IPS-20b (cell line): ENCODE data around the gene ARL4A.
"Not testable (repeated sequence)": the region's sequence is repeated elsewhere in the genome, so short reads cannot be mapped to it uniquely, and the experiment has no call there.

Experiments used
- H3K27ac ChIP-seq: one replicate; pipeline ENCODE4 v1.5.1; 2013; ENCODE audit warnings: low read length
- H3K27me3 ChIP-seq: 2 replicates; pipeline ENCODE4 v1.6.1; 2013; ENCODE audit warnings: mild to moderate bottlenecking, low read length, inconsistent platforms; ENCODE audit not compliant: insufficient read depth
- H3K36me3 ChIP-seq: 2 replicates; pipeline ENCODE4 v1.6.1; 2013; ENCODE audit warnings: low read depth, mild to moderate bottlenecking, inconsistent platforms, low read length, moderate library complexity; ENCODE audit not compliant: insufficient read depth
- H3K4me1 ChIP-seq: 2 replicates; pipeline ENCODE4 v1.6.1; 2013; ENCODE audit warnings: mild to moderate bottlenecking, control low read depth, inconsistent platforms, low read length, moderate library complexity; ENCODE audit not compliant: insufficient read depth
- H3K4me3 ChIP-seq: 2 replicates; pipeline ENCODE4 v1.5.1; 2013; ENCODE audit warnings: mild to moderate bottlenecking, low read length, inconsistent platforms
- H3K9ac ChIP-seq: 2 replicates; pipeline ENCODE4 v1.6.1; 2013; ENCODE audit warnings: low read depth, mild to moderate bottlenecking, inconsistent platforms, low read length, moderate library complexity
- H3K9me3 ChIP-seq: 2 replicates; pipeline ENCODE4 v1.6.1; 2013; ENCODE audit warnings: mild to moderate bottlenecking, low read depth, low read length, inconsistent platforms; ENCODE audit not compliant: insufficient read depth

Gene ARL4A

DNA sequence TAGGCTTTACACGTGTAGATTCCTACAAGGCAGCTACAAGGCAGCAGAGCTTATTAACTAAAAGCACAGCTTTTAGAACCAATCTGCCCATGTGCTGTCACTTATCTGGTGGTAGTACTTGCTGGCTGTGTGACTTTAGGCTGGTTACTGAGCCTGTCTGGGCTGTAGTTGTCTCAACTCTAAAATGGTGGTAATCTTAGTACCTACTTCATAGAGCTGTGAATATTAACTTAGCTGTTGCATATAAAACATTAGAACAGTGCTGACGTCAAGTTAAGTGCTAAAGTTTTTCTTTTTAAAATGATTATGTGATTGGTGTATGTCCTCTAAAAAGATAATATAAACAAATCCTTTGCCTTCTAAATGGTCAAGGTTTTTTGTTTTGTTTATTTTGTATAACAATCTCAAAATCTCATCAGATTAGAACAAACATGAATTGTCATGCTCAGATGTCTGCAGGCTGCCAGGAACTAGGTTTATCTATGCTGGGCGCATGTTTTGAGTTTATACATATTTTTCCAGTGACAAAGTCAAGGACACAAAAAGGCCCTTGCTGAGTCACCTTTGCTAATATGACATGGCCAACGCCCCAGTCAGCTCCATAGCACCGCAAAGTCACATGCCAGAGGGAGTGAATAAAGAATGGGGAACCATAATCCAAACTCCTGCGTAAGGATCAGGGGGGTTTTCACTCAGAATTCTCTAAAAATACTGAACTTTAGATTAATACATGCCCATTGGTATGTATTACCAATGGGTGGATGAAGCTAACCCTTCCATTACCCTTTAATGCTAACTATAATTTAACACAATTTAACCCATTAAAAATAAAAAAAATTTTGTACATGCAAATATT, 39.8 kb upstream of the ARL4A start:
- H3K27ac ChIP-seq = no peak overlapping the region
- H3K9me3 ChIP-seq = no peaks in the 10 kb centered on the region
- H3K27me3 ChIP-seq = no peaks in the 10 kb centered on the region
- H3K36me3 ChIP-seq = no peaks in the 10 kb centered on the region
- peak overlapping the region; percentile 22; the same call in 1 of the 2 replicates for H3K9ac ChIP-seq
- peaks cover 32% of the 10 kb centered on the region for H3K4me1 ChIP-seq
- H3K4me3 ChIP-seq = no peak overlapping the region

DNA sequence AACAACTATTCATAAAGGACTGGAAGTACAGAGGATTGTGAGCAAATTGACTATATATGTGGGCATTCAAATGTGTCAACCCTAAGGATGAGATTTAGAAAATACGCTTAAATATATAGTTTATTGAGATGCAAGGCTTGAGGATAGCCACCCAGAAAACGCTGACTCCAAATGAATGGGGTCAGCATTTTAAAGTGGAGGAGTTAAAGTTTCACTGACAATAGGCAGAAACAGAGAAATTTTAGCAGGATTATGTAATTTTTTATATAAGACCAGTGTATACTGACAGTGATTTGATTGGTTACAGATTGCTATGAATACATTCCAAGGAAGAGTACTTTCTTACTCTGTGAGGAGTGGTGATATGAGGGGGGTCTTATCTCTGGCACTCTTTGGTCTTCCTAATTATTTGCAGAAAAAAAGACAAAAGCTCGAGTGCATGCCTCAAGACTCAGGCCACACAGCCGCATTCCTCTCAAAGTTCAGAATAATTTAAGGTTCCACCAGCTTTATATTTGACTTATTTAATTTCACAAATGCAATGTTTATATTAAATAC, 38.6 kb upstream of the ARL4A start:
- H3K9ac ChIP-seq = no peak overlapping the region
- peaks cover 32% of the 10 kb centered on the region for H3K4me1 ChIP-seq
- no peak overlapping the region for H3K4me3 ChIP-seq
- no peaks in the 10 kb centered on the region for H3K27me3 ChIP-seq
- H3K27ac ChIP-seq = no peak overlapping the region
- no peaks in the 10 kb centered on the region for H3K9me3 ChIP-seq
- no peaks in the 10 kb centered on the region for H3K36me3 ChIP-seq

GRCh38 chr7:12649348-12649747, 38.1 kb upstream of the ARL4A start:
- Histone ChIP-seq H3K9me3 (no peaks in the 10 kb centered on the region), H3K27ac (no peak overlapping the region)

GRCh38 chr7:12650080-12650479, 37.4 kb upstream of the ARL4A start:
- H3K9ac ChIP-seq = no peak overlapping the region
- H3K4me1 ChIP-seq = peaks cover 32% of the 10 kb centered on the region
- no peaks in the 10 kb centered on the region for H3K27me3 ChIP-seq
- H3K36me3 ChIP-seq = no peaks in the 10 kb centered on the region
- no peak overlapping the region for H3K27ac ChIP-seq
- H3K4me3 ChIP-seq = no peak overlapping the region
- H3K9me3 ChIP-seq = no peaks in the 10 kb centered on the region

More at GRCh38 chr7:12649348-12649747, 38.1 kb upstream of the ARL4A start:
- Histone ChIP-seq H3K9ac (no peak overlapping the region), H3K27me3 (no peaks in the 10 kb centered on the region), H3K36me3 (no peaks in the 10 kb centered on the region), H3K4me3 (no peak overlapping the region), H3K4me1 (peaks cover 32% of the 10 kb centered on the region)

DNA sequence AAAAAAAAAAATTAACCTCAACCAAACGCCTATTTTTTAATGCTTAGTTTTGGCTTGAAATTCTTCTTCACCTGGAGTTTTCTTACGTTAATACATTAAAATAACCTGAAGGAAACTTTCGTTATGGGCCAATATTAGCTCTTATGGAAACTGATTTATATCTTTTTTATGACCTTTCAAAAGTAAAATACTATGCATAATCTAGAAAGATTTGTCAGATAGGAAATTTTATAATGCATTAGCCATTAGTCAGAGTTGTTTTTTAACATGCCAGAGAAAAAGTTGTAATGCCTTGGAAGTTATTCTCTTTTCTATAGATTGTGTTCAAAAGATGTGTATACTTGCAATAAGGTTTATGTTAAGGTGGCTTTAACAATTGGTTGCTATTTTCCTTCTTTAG, 34.3 kb upstream of the ARL4A start:
- no peaks in the 10 kb centered on the region for H3K9me3 ChIP-seq
- no peaks in the 10 kb centered on the region for H3K27me3 ChIP-seq
- H3K4me1 ChIP-seq = peaks cover 12% of the 10 kb centered on the region
- no peak overlapping the region for H3K27ac ChIP-seq
- no peaks in the 10 kb centered on the region for H3K36me3 ChIP-seq
- no peak overlapping the region for H3K4me3 ChIP-seq
- no peak overlapping the region for H3K9ac ChIP-seq

DNA sequence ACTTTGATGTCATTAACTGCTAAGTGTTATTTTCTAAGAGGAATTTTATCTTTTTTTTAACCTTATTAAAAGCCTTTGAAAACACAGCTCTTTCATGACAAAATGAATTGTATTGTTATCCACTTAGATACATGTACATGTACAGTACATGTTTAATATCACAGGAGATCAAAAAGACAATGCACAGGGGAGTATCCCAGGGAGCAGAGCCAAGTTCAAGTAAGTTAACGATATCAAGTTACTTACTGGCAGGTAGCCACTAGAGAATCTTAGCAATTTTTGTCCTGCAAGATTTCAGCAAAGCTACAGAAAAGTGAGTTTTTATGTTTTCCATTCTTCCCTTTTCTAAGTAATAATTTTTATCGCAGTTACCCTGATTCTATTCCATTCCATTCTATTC, 33.9 kb upstream of the ARL4A start:
- no peaks in the 10 kb centered on the region for H3K9me3 ChIP-seq
- no peak overlapping the region for H3K27ac ChIP-seq
- H3K9ac ChIP-seq = no peak overlapping the region
- no peaks in the 10 kb centered on the region for H3K27me3 ChIP-seq
- H3K4me1 ChIP-seq = peaks cover 12% of the 10 kb centered on the region
- H3K4me3 ChIP-seq = no peak overlapping the region
- H3K36me3 ChIP-seq = no peaks in the 10 kb centered on the region

DNA sequence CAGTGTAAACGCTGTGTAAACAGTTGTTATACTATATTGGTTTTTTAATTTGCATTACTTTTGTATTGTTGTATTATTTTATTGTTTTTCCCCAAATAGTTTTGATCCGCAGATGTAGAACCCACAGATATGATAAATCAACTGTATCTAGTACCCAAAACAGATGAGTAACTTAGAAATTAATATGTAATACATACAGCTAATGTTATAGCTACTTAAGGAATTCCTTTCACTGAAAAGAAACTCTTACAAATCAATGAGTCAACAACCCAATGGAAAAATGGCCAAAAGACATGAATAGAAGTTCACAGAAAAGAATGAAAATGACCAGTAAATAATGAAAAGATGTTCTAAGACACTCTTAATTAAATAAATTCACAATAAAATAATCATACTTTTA, 32.3 kb upstream of the ARL4A start:
- no peak overlapping the region for H3K4me3 ChIP-seq
- H3K27me3 ChIP-seq = no peaks in the 10 kb centered on the region
- no peak overlapping the region for H3K27ac ChIP-seq
- H3K9me3 ChIP-seq = no peaks in the 10 kb centered on the region; the same call in 1 of the 2 replicates
- no peaks in the 10 kb centered on the region; the same call in 1 of the 2 replicates for H3K4me1 ChIP-seq
- no peaks in the 10 kb centered on the region for H3K36me3 ChIP-seq
- no peak overlapping the region for H3K9ac ChIP-seq

DNA sequence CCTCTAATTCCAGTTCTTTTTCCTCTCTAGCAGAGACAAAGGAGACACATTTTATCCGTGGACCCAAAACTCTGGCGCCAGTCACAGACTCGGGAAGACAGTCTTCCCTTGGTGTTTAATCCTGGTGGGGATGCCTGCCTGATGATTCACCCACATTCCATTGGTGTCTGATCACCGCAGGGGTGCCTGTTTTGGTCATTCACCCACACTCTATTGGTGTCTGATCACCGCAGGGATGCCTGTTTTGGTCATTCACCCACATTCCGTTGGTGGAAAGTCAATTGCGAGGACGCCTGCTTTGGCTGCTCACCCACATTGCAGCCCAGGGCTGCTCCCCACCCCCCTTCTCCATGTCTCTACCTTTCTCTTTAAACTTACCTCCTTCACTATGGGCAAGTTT, 27.0 kb upstream of the ARL4A start:
- H3K9ac ChIP-seq, H3K27ac ChIP-seq, H3K9me3 ChIP-seq, H3K4me3 ChIP-seq, H3K27me3 ChIP-seq, H3K4me1 ChIP-seq, H3K36me3 ChIP-seq: not testable (repeated sequence)

DNA sequence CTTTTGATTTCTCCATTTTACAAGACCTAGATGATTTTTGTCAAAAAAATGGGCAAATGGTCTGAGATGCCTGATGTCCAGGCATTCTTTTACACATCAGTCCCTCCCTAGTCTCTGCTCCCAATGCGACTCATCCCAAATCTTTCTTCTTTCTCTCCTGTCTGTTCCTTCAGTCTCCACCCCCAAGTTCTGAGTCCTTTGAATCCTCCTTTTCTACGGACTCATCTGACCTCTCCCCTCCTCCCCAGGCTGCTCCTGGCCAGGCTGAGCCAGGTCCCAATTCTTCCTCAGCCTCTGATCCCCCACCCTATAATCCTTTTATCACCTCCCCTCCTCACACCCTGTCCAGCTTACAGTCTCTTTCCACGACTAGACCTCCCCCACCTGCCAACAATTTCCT, 26.4 kb upstream of the ARL4A start:
- not testable (repeated sequence) for H3K27ac ChIP-seq

DNA sequence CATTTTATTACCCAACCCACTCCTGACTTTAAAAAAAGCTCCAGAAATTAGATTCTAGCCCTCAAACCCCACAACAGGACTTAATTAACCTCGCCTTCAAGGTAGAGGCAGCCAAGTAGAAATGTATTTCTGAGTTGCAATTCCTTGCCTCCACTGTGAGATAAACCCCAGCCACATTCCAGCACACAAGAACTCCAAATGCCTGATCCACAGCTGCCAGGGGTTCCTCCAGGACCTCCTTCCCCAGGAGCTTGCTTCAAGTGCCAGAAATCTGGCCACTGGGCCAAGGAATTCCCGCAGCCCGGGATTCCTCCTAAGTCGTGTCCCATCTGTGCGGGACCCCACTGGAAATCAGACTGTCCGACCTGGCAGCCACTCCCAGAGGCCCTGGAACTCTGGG, 25.9 kb upstream of the ARL4A start:
- Histone ChIP-seq H3K36me3 (no peaks in the 10 kb centered on the region), H3K27ac (no peak overlapping the region), H3K9me3 (no peaks in the 10 kb centered on the region; the same call in 1 of the 2 replicates), H3K4me1 (no peaks in the 10 kb centered on the region; the same call in 1 of the 2 replicates), H3K9ac (no peak overlapping the region), H3K27me3 (no peaks in the 10 kb centered on the region), H3K4me3 (no peak overlapping the region)

More for the DNA sequence above, 26.4 kb upstream of the ARL4A start:
- H3K27me3 ChIP-seq, H3K9ac ChIP-seq, H3K9me3 ChIP-seq, H3K4me1 ChIP-seq, H3K36me3 ChIP-seq, H3K4me3 ChIP-seq: not testable (repeated sequence)

DNA sequence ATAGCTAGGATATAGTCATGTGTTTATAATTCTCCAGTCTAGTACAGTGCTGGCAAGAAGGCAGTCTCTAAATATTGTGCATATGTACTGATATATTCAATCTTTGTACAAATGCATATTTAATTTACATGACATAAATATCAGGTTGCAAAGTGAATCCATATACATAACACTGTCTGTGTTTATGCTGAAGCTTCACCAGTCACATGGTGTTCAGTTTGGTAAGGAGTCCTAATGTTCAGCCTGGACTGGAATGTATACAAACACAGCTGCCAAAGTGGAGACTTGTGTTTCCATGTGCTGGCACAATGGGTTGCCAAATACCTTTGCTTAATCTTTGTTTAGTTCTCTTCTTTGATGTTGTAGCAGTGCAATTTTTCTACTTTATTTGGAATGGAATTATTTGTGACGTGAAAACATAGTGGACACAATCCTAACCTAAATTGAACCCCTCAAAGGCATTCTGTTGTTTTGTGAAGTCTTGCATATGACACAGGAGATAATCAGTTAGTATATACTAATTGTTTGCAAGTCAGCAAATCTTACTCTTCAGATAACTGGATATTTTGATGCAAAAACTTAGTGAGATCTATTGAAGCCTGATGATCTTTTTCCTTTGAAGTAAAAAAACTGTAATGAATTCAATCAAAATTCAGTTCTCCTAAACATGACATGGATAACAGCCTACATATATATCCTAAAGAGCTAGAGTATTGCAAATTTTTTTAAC, 17.3 kb upstream of the ARL4A start:
- no peaks in the 10 kb centered on the region for H3K9me3 ChIP-seq
- no peaks in the 10 kb centered on the region for H3K27me3 ChIP-seq
- no peaks in the 10 kb centered on the region for H3K36me3 ChIP-seq
- H3K4me3 ChIP-seq = no peak overlapping the region
- no peak overlapping the region for H3K27ac ChIP-seq
- no peaks in the 10 kb centered on the region for H3K4me1 ChIP-seq
- H3K9ac ChIP-seq = no peak overlapping the region
